ENCODE results near the gene HECTD4. TPM values are rescaled to one million over a fixed set of nuclear protein-coding genes. Genes with fewer than 3 reads are reported as not detected.

The HECTD4 gene
- total and polyA plus RNA-seq, 2 of the 4 experiments (the other 2 are of a cell fraction): 12.9 to 13.0 TPM

DNA sequence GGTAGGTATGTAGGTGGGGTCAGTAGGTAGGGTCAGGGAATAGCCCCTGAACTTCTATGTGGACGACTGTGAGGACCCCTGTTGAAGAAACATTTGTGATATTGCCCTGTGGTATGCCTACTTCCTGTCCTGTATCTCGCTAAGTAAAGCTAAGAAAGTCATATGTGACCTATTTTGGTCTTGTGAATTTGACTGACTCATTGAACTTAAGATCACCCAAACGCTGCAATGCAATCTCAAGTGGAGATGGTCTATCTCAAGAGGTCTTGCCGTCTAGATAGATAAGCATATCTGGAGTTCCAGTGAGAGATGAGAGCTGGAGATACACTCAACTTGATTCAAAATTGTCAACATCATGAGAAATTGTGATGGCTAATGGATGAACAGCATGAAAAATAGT, 183.1 kb downstream of the HECTD4 start:
- H4K5ac ChIP-seq (ENCODE audit: low read depth, low read length): no peak overlapping the region
- H3K4me2 ChIP-seq (ENCODE audit: low read depth, low read length): no peak overlapping the region
- TF ChIP-seq RAD21 (IDR thresholded peaks at IDR 0.05; ENCODE audit: low read length): no peak
- no peak for TF ChIP-seq RCOR1 (IDR thresholded peaks at IDR 0.05; ENCODE audit: insufficient replicate concordance, low read length)
- TF ChIP-seq MAFK (IDR thresholded peaks at IDR 0.05; ENCODE audit: low read depth, low read length): no peak
- TF ChIP-seq POLR2A (IDR thresholded peaks at IDR 0.05; ENCODE audit: low read depth, low read length): no peak
- TF ChIP-seq MXI1 (IDR thresholded peaks at IDR 0.05; ENCODE audit: borderline replicate concordance, low read depth, low read length): no peak
- TF ChIP-seq MAZ (IDR thresholded peaks at IDR 0.05; ENCODE audit: borderline replicate concordance, low read depth, low read length): no peak
- TF ChIP-seq, protein P1, sequence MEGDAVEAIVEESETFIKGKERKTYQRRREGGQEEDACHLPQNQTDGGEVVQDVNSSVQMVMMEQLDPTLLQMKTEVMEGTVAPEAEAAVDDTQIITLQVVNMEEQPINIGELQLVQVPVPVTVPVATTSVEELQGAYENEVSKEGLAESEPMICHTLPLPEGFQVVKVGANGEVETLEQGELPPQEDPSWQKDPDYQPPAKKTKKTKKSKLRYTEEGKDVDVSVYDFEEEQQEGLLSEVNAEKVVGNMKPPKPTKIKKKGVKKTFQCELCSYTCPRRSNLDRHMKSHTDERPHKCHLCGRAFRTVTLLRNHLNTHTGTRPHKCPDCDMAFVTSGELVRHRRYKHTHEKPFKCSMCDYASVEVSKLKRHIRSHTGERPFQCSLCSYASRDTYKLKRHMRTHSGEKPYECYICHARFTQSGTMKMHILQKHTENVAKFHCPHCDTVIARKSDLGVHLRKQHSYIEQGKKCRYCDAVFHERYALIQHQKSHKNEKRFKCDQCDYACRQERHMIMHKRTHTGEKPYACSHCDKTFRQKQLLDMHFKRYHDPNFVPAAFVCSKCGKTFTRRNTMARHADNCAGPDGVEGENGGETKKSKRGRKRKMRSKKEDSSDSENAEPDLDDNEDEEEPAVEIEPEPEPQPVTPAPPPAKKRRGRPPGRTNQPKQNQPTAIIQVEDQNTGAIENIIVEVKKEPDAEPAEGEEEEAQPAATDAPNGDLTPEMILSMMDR (conservative IDR thresholded peaks at IDR 0.05; ENCODE audit: low read depth, low read length): no peak
- no peak for TF ChIP-seq NFE2L2 (IDR thresholded peaks at IDR 0.05; ENCODE audit: low read depth, low read length)
- no peak for TF ChIP-seq CHD1 (IDR thresholded peaks at IDR 0.05; ENCODE audit: low read depth, low read length)
- TF ChIP-seq SMC3 (IDR thresholded peaks at IDR 0.05; ENCODE audit: low read depth, low read length): no peak
- no peak for TF ChIP-seq FOS (IDR thresholded peaks at IDR 0.05; ENCODE audit: low read depth, low read length)
- TF ChIP-seq, protein P2, sequence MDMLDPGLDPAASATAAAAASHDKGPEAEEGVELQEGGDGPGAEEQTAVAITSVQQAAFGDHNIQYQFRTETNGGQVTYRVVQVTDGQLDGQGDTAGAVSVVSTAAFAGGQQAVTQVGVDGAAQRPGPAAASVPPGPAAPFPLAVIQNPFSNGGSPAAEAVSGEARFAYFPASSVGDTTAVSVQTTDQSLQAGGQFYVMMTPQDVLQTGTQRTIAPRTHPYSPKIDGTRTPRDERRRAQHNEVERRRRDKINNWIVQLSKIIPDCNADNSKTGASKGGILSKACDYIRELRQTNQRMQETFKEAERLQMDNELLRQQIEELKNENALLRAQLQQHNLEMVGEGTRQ (IDR thresholded peaks at IDR 0.05; ENCODE audit: low read depth, low read length): no peak
- no peak for TF ChIP-seq BHLHE40 (IDR thresholded peaks at IDR 0.05; ENCODE audit: low read depth, low read length)
- TF ChIP-seq, protein P3, sequence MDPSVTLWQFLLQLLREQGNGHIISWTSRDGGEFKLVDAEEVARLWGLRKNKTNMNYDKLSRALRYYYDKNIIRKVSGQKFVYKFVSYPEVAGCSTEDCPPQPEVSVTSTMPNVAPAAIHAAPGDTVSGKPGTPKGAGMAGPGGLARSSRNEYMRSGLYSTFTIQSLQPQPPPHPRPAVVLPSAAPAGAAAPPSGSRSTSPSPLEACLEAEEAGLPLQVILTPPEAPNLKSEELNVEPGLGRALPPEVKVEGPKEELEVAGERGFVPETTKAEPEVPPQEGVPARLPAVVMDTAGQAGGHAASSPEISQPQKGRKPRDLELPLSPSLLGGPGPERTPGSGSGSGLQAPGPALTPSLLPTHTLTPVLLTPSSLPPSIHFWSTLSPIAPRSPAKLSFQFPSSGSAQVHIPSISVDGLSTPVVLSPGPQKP (IDR thresholded peaks at IDR 0.05; ENCODE audit: borderline replicate concordance, low read depth, low read length): no peak
- no peak for ATAC-seq (ENCODE audit: low read depth)
- in situ Hi-C loops (cut with MboI; ENCODE audit: low sequenced_read_pairs) (loop anchor here (5.0 kb wide), 1 partner anchor 188 kb away; no protein-coding TSS in a partner anchor), intact Hi-C loops (cut with micrococcal nuclease) (loop anchor here (5.0 kb wide), 1 partner anchor 38 kb away; no protein-coding TSS in a partner anchor), dilution Hi-C loops (cut with HindIII; ENCODE audit: low sequenced_read_pairs, unreplicated experiment) (no loop called here)
- CTCF ChIA-PET: interaction anchor here (1.6 kb wide), 1 partner anchor 19 kb away, joined by 4 read pairs; no protein-coding TSS in a partner anchor
- no peak overlapping the region for H2AFZ ChIP-seq (replicated peaks; ENCODE audit: low read length, poor library complexity)
- no peak overlapping the region for H2BK5ac ChIP-seq (ENCODE audit: low read depth, low read length, poor library complexity, severe bottlenecking)
- H3K56ac ChIP-seq (ENCODE audit: extremely low read depth, insufficient read depth, low read length): no peak overlapping the region
- no peak overlapping the region for H3K14ac ChIP-seq (replicated peaks; ENCODE audit: low read depth, low read length)
- BruUV-seq (replicated peaks): no TSS peak
- H3K9me1 ChIP-seq (ENCODE audit: insufficient read depth, low read length): no peaks in the 10 kb centered on the region
- WGBS, 2 experiments (ENCODE audit: extremely low coverage in 2 of 2, insufficient read length in 1 of 2): 85% methylated on average over 2 of the region's 4 CpGs; no CpG with 5 or more reads in 1 of the 2 experiments
- H3K79me1 ChIP-seq (ENCODE audit: low read depth in 1 of 2, low read length in 2 of 2): no peaks in the 10 kb centered on the region; a peak in 1 of 4 replicates
- no peak overlapping the region for H3K9ac ChIP-seq (ENCODE audit: low read depth, low read length)
- POLR2A ChIA-PET (ENCODE audit: unreplicated experiment): no interaction called here
- no peak overlapping the region for H2BK20ac ChIP-seq (ENCODE audit: low read depth, low read length)
- H3K4ac ChIP-seq (ENCODE audit: low read depth, low read length): no peak overlapping the region
- H2AK5ac ChIP-seq (ENCODE audit: low read depth, low read length): no peak overlapping the region
- no peaks in the 10 kb centered on the region for H4K20me1 ChIP-seq (ENCODE audit: insufficient read depth, low read length)
- no peak overlapping the region for H3K27ac ChIP-seq (ENCODE audit: insufficient read depth, low read length)
- H2BK120ac ChIP-seq (ENCODE audit: low read depth, low read length): no peak overlapping the region
- H3K36me3 ChIP-seq (ENCODE audit: control insufficient read depth, insufficient read depth, low read length): peaks cover 50% of the 10 kb centered on the region
- H3K27me3 ChIP-seq (ENCODE audit: control insufficient read depth, insufficient read depth, low read length): no peaks in the 10 kb centered on the region
- no peak overlapping the region for H4K91ac ChIP-seq (ENCODE audit: insufficient read depth, low read depth, low read length)
- no peak overlapping the region for H2AK9ac ChIP-seq (replicated peaks; ENCODE audit: low read depth, low read length, poor library complexity)
- H3K4me1 ChIP-seq (ENCODE audit: control insufficient read depth, insufficient read depth, low read length): no peaks in the 10 kb centered on the region
- H2BK15ac ChIP-seq (ENCODE audit: low read depth, low read length): no peak overlapping the region
- H3K18ac ChIP-seq (ENCODE audit: low read depth, low read length): no peak overlapping the region
- peak; percentile 18 for DNase-seq
- no peak overlapping the region for H3K23ac ChIP-seq (ENCODE audit: low read depth, low read length)
- H3K4me3 ChIP-seq (ENCODE audit: insufficient read depth, low read depth, low read length): no peak overlapping the region
- no peaks in the 10 kb centered on the region for H3K9me3 ChIP-seq (ENCODE audit: control insufficient read depth, insufficient read depth, low read length)
- no peak overlapping the region for H4K8ac ChIP-seq (ENCODE audit: low read depth in 2 of 2, low read length in 2 of 2)

All from IMR-90 (cell line).